ENCODE data around the gene BCAS3.

GRCh38 chr17:61337290-61337689 is 659.6 kb downstream of the BCAS3 start:
- no peak for TF ChIP-seq CTCF (IDR thresholded peaks at IDR 0.05)
- no peak for TF ChIP-seq POLR2A (IDR thresholded peaks at IDR 0.05)

Measured in lower leg skin (tissue), 3 donors.